Mesothelial cell of epicardium (in vitro differentiated cells): ENCODE measurements around the gene GABPB1. TPM values are rescaled to one million over a fixed set of nuclear protein-coding genes. Genes with fewer than 3 reads are reported as not detected.

Experiments
- DNase-seq, 2 experiments: peaks; one replicate each; pipeline ENCODE4 v3.0.0; 2021; ENCODE audit warnings: low spot score in 2 of 2; ENCODE audit not compliant: unreplicated experiment in 2 of 2
- H3K27ac Mint-ChIP-seq: 2 replicates; pipeline ENCODE4 v1.8.0; 2021; ENCODE audit warnings: mixed read lengths
- H3K27me3 Mint-ChIP-seq: 2 replicates; pipeline ENCODE4 v1.8.0; 2021; ENCODE audit warnings: low read depth, mixed read lengths
- H3K36me3 Mint-ChIP-seq: 2 replicates; pipeline ENCODE4 v1.8.0; 2021; ENCODE audit warnings: mixed read lengths
- H3K4me1 Mint-ChIP-seq: 2 replicates; pipeline ENCODE4 v1.8.0; 2021; ENCODE audit warnings: mixed read lengths
- H3K4me3 Mint-ChIP-seq: 2 replicates; pipeline ENCODE4 v1.8.0; 2021; ENCODE audit warnings: mild to moderate bottlenecking, moderate library complexity, mixed read lengths
- H3K9me3 Mint-ChIP-seq: 2 replicates; pipeline ENCODE4 v1.8.0; 2021; ENCODE audit warnings: mixed read lengths
- total RNA-seq: library from RNA; stranded (reverse); gene quantifications from 3 replicates; pipeline ENCODE4 v1.2.1, GENCODE V29; 2021
- TF ChIP-seq, protein P1 (sequence below): fragments of 200-600 bp; sonication (generic); IDR thresholded peaks from one replicate; pipeline ENCODE4 v1.5.0; 2021; ENCODE audit warnings: antibody characterized with exemption; ENCODE audit not compliant: unreplicated experiment

Gene GABPB1
- total RNA-seq, 1 donor from 2014 or later = 24.0 TPM

DNA sequence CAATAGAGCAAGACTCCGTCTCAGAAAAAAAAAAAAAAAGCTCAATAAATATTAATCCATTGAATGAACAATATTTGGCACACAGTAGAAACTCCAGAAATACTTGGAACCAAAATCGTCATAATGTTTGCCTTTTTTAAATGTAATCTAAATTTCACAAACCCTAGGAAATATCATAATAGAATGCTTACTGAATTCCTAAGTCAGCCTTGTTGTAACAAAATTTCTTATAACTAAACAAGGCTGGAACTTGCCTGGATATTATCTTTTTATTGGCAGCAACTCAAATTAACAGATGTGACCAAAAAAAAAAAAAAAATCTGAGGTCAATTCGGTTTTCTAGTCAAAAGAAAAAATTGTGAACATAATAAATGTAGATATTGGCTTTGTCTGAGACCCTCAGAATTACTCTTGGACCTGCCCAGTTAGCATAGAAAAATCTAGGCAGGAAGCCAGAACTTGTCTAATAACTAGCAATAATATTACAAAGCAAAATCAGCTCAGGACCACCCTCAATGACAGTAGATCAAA lies 33.3 kb downstream of the GABPB1 start:
- TF ChIP-seq, protein P1, sequence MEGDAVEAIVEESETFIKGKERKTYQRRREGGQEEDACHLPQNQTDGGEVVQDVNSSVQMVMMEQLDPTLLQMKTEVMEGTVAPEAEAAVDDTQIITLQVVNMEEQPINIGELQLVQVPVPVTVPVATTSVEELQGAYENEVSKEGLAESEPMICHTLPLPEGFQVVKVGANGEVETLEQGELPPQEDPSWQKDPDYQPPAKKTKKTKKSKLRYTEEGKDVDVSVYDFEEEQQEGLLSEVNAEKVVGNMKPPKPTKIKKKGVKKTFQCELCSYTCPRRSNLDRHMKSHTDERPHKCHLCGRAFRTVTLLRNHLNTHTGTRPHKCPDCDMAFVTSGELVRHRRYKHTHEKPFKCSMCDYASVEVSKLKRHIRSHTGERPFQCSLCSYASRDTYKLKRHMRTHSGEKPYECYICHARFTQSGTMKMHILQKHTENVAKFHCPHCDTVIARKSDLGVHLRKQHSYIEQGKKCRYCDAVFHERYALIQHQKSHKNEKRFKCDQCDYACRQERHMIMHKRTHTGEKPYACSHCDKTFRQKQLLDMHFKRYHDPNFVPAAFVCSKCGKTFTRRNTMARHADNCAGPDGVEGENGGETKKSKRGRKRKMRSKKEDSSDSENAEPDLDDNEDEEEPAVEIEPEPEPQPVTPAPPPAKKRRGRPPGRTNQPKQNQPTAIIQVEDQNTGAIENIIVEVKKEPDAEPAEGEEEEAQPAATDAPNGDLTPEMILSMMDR = no peak
- no peak overlapping the region for H3K4me3 Mint-ChIP-seq
- H3K4me1 Mint-ChIP-seq = no peaks in the 10 kb centered on the region
- no peak for DNase-seq
- no peaks in the 10 kb centered on the region for H3K27me3 Mint-ChIP-seq
- no peak overlapping the region for H3K27ac Mint-ChIP-seq
- H3K9me3 Mint-ChIP-seq = no peaks in the 10 kb centered on the region
- no peaks in the 10 kb centered on the region for H3K36me3 Mint-ChIP-seq

DNA sequence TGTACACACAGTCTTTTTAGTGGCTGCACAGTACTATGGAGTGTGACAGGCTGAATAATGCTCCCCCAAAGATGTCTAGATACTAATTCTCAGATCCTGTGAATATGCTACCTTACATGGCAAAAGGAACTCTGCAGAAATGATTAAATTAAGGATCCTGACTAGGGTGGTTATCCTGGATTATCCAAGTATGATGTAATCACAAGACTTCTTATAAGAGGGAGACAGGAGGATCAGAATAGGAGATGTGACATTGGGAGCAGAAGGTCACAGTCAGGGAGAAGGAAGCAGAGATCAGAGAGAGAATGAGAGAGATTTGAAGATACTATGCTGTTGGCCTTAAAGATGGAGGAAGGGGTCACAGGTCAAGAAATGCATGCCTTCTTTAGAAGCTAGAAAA lies 34.5 kb downstream of the GABPB1 start:
- no peaks in the 10 kb centered on the region for H3K9me3 Mint-ChIP-seq
- H3K27ac Mint-ChIP-seq = no peak overlapping the region
- TF ChIP-seq, protein P1 = no peak
- DNase-seq = no peak
- H3K27me3 Mint-ChIP-seq = no peaks in the 10 kb centered on the region
- H3K4me3 Mint-ChIP-seq = no peak overlapping the region
- H3K4me1 Mint-ChIP-seq = no peaks in the 10 kb centered on the region
- H3K36me3 Mint-ChIP-seq = no peaks in the 10 kb centered on the region

DNA sequence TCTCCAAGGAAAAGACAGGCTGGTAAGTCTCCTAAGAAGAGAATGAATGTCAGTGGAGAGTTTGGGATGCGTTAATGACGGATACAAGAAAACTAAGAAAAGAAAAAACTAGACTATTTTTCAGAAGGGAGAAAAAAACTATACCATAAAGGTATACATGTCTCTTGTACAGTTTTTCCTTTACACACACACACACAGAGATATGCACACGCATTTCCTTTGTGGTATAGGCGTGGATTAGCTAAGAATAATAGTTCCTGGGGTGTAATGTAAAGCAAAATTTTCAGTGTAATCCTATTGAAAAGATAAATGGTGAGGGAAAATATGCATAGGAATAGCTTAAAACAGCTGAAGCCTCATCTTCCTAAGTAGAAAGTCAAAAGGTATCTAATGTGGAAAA lies 36.3 kb downstream of the GABPB1 start:
- Mint-ChIP-seq H3K36me3 (no peaks in the 10 kb centered on the region), H3K27me3 (no peaks in the 10 kb centered on the region), H3K4me1 (no peaks in the 10 kb centered on the region), H3K27ac (peak overlapping the region; percentile 48), H3K4me3 (no peak overlapping the region), H3K9me3 (no peaks in the 10 kb centered on the region)
- no peak for DNase-seq
- TF ChIP-seq, protein P1 = no peak

DNA sequence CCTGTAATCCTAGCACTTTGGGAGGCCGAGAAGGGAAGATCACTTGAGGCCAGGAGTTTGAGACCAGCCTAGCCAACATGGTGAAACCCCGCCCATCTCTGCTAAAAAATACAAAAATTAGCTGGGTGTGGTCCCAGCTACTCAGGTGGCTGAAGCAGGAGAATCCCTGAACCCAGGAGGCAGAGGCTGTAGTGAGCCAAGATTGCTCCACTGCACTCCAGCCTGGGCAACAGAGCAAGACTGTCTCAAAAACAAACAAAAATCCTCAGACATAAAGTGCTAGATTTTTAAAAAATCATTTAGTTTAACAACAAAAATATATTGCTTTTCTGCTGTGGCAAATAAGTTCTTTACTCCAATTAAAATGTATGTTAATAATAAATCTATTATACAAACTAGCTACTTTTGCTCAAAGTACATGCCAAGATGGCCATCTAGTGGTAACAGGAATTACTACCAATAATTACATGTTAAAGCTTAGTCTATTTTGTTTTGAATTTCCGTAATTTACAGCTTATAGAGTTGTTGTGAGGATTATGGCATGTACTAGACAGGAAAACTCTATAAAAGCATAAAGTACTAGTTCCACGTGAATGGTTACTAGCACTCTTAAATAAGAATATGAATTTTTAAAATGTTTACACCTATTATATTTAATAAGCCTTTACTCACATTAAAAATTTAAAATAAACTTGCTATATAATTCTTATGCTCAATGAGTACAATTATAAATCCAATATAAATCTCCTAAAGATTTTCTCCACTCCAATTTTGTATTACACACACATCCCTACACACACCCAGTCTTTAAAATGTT lies 39.0 kb downstream of the GABPB1 start:
- Mint-ChIP-seq H3K27me3 (no peaks in the 10 kb centered on the region), H3K9me3 (no peaks in the 10 kb centered on the region), H3K4me1 (no peaks in the 10 kb centered on the region), H3K36me3 (no peaks in the 10 kb centered on the region), H3K4me3 (no peak overlapping the region), H3K27ac (no peak overlapping the region)
- DNase-seq = no peak
- TF ChIP-seq, protein P1 = peak; percentile 82

DNA sequence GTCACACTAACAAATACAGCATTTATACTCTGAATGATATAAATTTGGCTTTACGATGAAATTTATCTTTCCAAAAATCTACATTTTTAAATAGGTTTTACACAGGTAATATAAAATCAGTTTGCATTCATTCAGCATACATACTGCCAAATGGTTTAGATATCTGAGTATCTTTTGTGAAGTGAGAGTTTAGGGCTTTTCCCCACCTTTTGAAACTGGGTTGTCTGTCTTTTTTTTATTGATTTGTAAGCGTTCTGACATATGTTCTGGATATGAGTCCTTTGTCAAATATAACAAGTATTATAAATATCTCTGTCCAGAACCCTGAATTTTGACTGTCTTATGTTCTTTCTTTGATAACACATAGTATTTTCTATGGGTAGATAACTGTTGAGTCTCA lies 42.4 kb downstream of the GABPB1 start:
- Mint-ChIP-seq H3K4me3 (no peak overlapping the region), H3K27me3 (no peaks in the 10 kb centered on the region), H3K27ac (no peak overlapping the region), H3K4me1 (no peaks in the 10 kb centered on the region), H3K9me3 (peaks cover 14% of the 10 kb centered on the region), H3K36me3 (peaks cover 17% of the 10 kb centered on the region)
- TF ChIP-seq, protein P1 = no peak
- DNase-seq = no peak
